Loucy (cell line): ENCODE measurements around the gene TUBD1.

Experiments
- H2AFZ ChIP-seq: fragments of 200-600 bp; sonication (generic); 2 replicates; pipeline ENCODE4 v1.6.0; 2016; ENCODE audit warnings: antibody characterized with exemption, mild to moderate bottlenecking, low read length, moderate library complexity
- H3F3A ChIP-seq: fragments of 200-600 bp; 2 replicates; pipeline ENCODE4 v1.6.0; 2016; ENCODE audit warnings: antibody characterized with exemption, low read depth, mild to moderate bottlenecking
- H3K27me3 ChIP-seq: fragments of 200-600 bp; sonication (generic); 2 replicates; pipeline ENCODE4 v1.6.1; 2014; ENCODE audit warnings: low read length, mild to moderate bottlenecking; ENCODE audit not compliant: insufficient read depth, poor library complexity, severe bottlenecking
- H3K36me3 ChIP-seq: fragments of 200-600 bp; sonication (generic); 2 replicates; pipeline ENCODE4 v1.6.1; 2016; ENCODE audit warnings: low read length; ENCODE audit not compliant: insufficient read depth
- H3K4me1 ChIP-seq: fragments of 200-600 bp; sonication (generic); 2 replicates; pipeline ENCODE4 v1.5.1; 2014; ENCODE audit warnings: low read length, mild to moderate bottlenecking; ENCODE audit not compliant: insufficient read depth, poor library complexity, severe bottlenecking
- H3K4me2 ChIP-seq: fragments of 200-600 bp; sonication (generic); 2 replicates; pipeline ENCODE4 v1.6.0; 2014; ENCODE audit warnings: antibody characterized with exemption, low read length, low read depth, mild to moderate bottlenecking; ENCODE audit not compliant: poor library complexity, severe bottlenecking
- H3K4me3 ChIP-seq: fragments of 200-600 bp; sonication (generic); 2 replicates; pipeline ENCODE4 v1.5.1; 2014; ENCODE audit warnings: low read length, mild to moderate bottlenecking, mixed read lengths; ENCODE audit not compliant: poor library complexity, severe bottlenecking
- H3K79me2 ChIP-seq: fragments of 200-600 bp; sonication (generic); 2 replicates; pipeline ENCODE4 v1.6.1; 2014; ENCODE audit warnings: low read length; ENCODE audit not compliant: insufficient read depth
- H3K9ac ChIP-seq: fragments of 200-600 bp; sonication (generic); 2 replicates; pipeline ENCODE4 v1.6.0; 2014; ENCODE audit warnings: mild to moderate bottlenecking, low read depth, low read length, moderate library complexity; ENCODE audit not compliant: poor library complexity, severe bottlenecking
- H3K9me2 ChIP-seq: fragments of 200-600 bp; sonication (generic); replicated peaks from 2 replicates; pipeline ENCODE4 v1.6.1; 2016; ENCODE audit warnings: low read depth, low read length, mixed read lengths
- H3K9me3 ChIP-seq: fragments of 200-600 bp; sonication (generic); 2 replicates; pipeline ENCODE4 v1.6.1; 2014; ENCODE audit warnings: mild to moderate bottlenecking, antibody characterized with exemption, low read length, low read depth; ENCODE audit not compliant: insufficient read depth
- H4K20me1 ChIP-seq: fragments of 200-600 bp; sonication (generic); 2 replicates; pipeline ENCODE4 v1.6.0; 2014; ENCODE audit warnings: antibody characterized with exemption, low read length, mild to moderate bottlenecking; ENCODE audit not compliant: insufficient read depth, poor library complexity, severe bottlenecking
- EZH2phosphoT487 ChIP-seq: fragments of 200-600 bp; IDR thresholded peaks from 2 replicates; pipeline ENCODE4 v1.6.1; 2018; ENCODE audit warnings: antibody characterized with exemption, mild to moderate bottlenecking, moderate library complexity, borderline replicate concordance
- TF ChIP-seq, protein P1 (sequence below): fragments of 200-600 bp; sonication (generic); conservative IDR thresholded peaks from 2 replicates; pipeline ENCODE4 v1.5.1; 2014; ENCODE audit warnings: mild to moderate bottlenecking, antibody characterized with exemption, low read length

The TUBD1 gene

GRCh38 chr17:59825533-59826322 is 67.0 kb downstream of the TUBD1 start:
- H4K20me1 ChIP-seq: no peaks in the 10 kb centered on the region
- peak overlapping the region; percentile 98 for H3K4me2 ChIP-seq
- H3K4me1 ChIP-seq: peaks cover 56% of the 10 kb centered on the region
- no peak for TF ChIP-seq EZH2phosphoT487
- TF ChIP-seq, protein P1, sequence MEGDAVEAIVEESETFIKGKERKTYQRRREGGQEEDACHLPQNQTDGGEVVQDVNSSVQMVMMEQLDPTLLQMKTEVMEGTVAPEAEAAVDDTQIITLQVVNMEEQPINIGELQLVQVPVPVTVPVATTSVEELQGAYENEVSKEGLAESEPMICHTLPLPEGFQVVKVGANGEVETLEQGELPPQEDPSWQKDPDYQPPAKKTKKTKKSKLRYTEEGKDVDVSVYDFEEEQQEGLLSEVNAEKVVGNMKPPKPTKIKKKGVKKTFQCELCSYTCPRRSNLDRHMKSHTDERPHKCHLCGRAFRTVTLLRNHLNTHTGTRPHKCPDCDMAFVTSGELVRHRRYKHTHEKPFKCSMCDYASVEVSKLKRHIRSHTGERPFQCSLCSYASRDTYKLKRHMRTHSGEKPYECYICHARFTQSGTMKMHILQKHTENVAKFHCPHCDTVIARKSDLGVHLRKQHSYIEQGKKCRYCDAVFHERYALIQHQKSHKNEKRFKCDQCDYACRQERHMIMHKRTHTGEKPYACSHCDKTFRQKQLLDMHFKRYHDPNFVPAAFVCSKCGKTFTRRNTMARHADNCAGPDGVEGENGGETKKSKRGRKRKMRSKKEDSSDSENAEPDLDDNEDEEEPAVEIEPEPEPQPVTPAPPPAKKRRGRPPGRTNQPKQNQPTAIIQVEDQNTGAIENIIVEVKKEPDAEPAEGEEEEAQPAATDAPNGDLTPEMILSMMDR: no peak
- H3K9ac ChIP-seq: peak overlapping the region; percentile 93
- no peaks in the 10 kb centered on the region for H3K9me2 ChIP-seq
- peak overlapping the region; percentile 74 for H3K4me3 ChIP-seq
- H2AFZ ChIP-seq: no peak overlapping the region
- H3K9me3 ChIP-seq: no peaks in the 10 kb centered on the region
- H3F3A ChIP-seq: peaks cover 27% of the 10 kb centered on the region
- no peaks in the 10 kb centered on the region for H3K36me3 ChIP-seq
- no peaks in the 10 kb centered on the region for H3K27me3 ChIP-seq
- peaks cover 35% of the 10 kb centered on the region for H3K79me2 ChIP-seq

- Histone ChIP-seq H3K4me1 (no peaks in the 10 kb centered on the region), H3K9ac (no peak overlapping the region), H2AFZ (no peak overlapping the region), H4K20me1 (no peaks in the 10 kb centered on the region), H3K4me3 (no peak overlapping the region), H3K9me2 (no peaks in the 10 kb centered on the region), H3K79me2 (no peaks in the 10 kb centered on the region), H3K27me3 (no peaks in the 10 kb centered on the region), H3F3A (no peaks in the 10 kb centered on the region), H3K4me2 (no peak overlapping the region), H3K9me3 (no peaks in the 10 kb centered on the region), H3K36me3 (peaks cover 22% of the 10 kb centered on the region)
- TF ChIP-seq, protein P1: no peak
- no peak for TF ChIP-seq EZH2phosphoT487
These were observed 76.8 kb downstream of the TUBD1 start for GRCh38 chr17:59815965-59816364.

DNA sequence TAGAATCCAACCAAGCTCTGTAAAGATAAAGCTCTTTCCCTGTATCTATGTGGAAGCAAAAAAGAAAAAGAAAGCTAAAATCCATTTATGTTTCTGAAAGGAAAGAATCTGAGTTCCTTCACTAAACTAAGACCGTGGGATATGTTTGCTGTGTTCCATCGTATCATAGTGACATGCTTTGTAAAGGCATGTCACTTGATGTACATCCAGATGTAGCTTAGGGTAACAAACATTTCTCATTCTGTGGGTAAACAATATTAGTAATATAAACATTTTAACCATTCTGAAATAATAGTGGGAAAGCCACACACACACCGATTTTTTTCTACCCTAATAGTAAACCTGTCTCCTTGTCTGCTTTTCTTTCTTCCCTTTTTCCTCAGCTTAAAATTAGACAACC is 78.1 kb downstream of the TUBD1 start:
- no peaks in the 10 kb centered on the region for H3K4me1 ChIP-seq
- H3K4me3 ChIP-seq: no peak overlapping the region
- no peaks in the 10 kb centered on the region for H3K9me2 ChIP-seq
- no peaks in the 10 kb centered on the region for H3K79me2 ChIP-seq
- no peak overlapping the region for H3K4me2 ChIP-seq
- H4K20me1 ChIP-seq: no peaks in the 10 kb centered on the region
- H3K9ac ChIP-seq: no peak overlapping the region
- H3F3A ChIP-seq: no peaks in the 10 kb centered on the region
- no peak overlapping the region for H2AFZ ChIP-seq
- no peak for TF ChIP-seq EZH2phosphoT487
- TF ChIP-seq, protein P1: no peak
- no peaks in the 10 kb centered on the region for H3K27me3 ChIP-seq
- H3K36me3 ChIP-seq: peaks cover 25% of the 10 kb centered on the region
- no peaks in the 10 kb centered on the region for H3K9me3 ChIP-seq
